H1 (cell line): ENCODE measurements around the gene PIP5K1C. TPM values are rescaled to one million over a fixed set of nuclear protein-coding genes. Genes with fewer than 3 reads are reported as not detected.

Source experiments
- CTCF ChIA-PET: fragments of 300-600 bp; sonication (Branson Sonifier 250); formaldehyde crosslinking; loops from one replicate; lab custom pipeline; 2021; ENCODE audit not compliant: partially characterized antibody; lab: Charles Lee
- POLR2A ChIA-PET: fragments of 300-600 bp; sonication (Branson Sonifier 250); formaldehyde crosslinking; loops from one replicate; lab custom pipeline; 2021; ENCODE audit warnings: inconsistent platforms; ENCODE audit not compliant: partially characterized antibody; lab: Charles Lee
- DNase-seq, 2 experiments: peaks; one replicate each; pipeline versions ENCODE4 v3.0.0 to v3.0.0-alpha.2; 2010 to 2022; ENCODE audit warnings: low spot score in 2 of 2, low read depth in 1 of 2, mixed read lengths in 1 of 2
- FAIRE-seq: peaks from 2 replicates; lab custom pipeline; 2011; peaks lifted over from hg19 to GRCh38; lab: Jason Lieb, UNC
- H2AFZ ChIP-seq: 2 replicates; pipeline ENCODE4 v1.8.1; 2012; ENCODE audit warnings: low read length, inconsistent platforms
- H2AK5ac ChIP-seq: 2 replicates; pipeline ENCODE4 v1.6.1; 2013; ENCODE audit warnings: low read depth, low read length
- H2BK120ac ChIP-seq: replicated peaks from 2 replicates; pipeline ENCODE3; 2013; ENCODE audit warnings: low read depth, low read length, inconsistent platforms
- H2BK12ac ChIP-seq: 2 replicates; pipeline ENCODE4 v1.6.1; 2013; ENCODE audit warnings: low read depth, low read length
- H2BK15ac ChIP-seq: 2 replicates; pipeline ENCODE4 v1.6.1; 2013; ENCODE audit warnings: low read length
- H2BK20ac ChIP-seq: 2 replicates; pipeline ENCODE4 v1.6.1; 2013; ENCODE audit warnings: low read length
- H2BK5ac ChIP-seq: 2 replicates; pipeline ENCODE4 v1.6.1; 2013; ENCODE audit warnings: low read depth, low read length
- H3K14ac ChIP-seq: 2 replicates; pipeline ENCODE4 v1.6.1; 2013; ENCODE audit warnings: inconsistent platforms; ENCODE audit not compliant: insufficient read length
- H3K18ac ChIP-seq: 2 replicates; pipeline ENCODE4 v1.6.1; 2013; ENCODE audit warnings: low read length; ENCODE audit errors: extremely low read depth
- H3K23ac ChIP-seq: 2 replicates; pipeline ENCODE4 v1.6.1; 2013; ENCODE audit warnings: inconsistent platforms; ENCODE audit not compliant: insufficient read length
- H3K23me2 ChIP-seq: 2 replicates; pipeline ENCODE4 v1.6.1; 2013; ENCODE audit warnings: low read depth, low read length
- H3K27ac ChIP-seq: 2 replicates; pipeline ENCODE4 v1.6.1; 2011; ENCODE audit warnings: low read depth, low read length, inconsistent platforms
- H3K27me3 ChIP-seq, 4 experiments: replicated peaks in 1 of 4; 1 replicate in 1 of 4; 2 replicates in 3 of 4; pipeline versions ENCODE4 v1.6.1 to v1.8.1; 2011 to 2013; ENCODE audit warnings: low read length in 3 of 4, mild to moderate bottlenecking in 3 of 4, inconsistent platforms in 2 of 4, mixed read lengths in 2 of 4, moderate library complexity in 1 of 4; ENCODE audit not compliant: control insufficient read depth in 3 of 4, insufficient read depth in 3 of 4; ENCODE audit errors: extremely low read depth in 1 of 4
- H3K36me3 ChIP-seq, 4 experiments: 2 replicates each; pipeline versions ENCODE4 v1.6.1 to v1.8.1; 2011 to 2013; ENCODE audit warnings: mild to moderate bottlenecking in 4 of 4, low read length in 3 of 4, moderate library complexity in 2 of 4, control low read depth in 1 of 4, inconsistent platforms in 1 of 4; ENCODE audit not compliant: insufficient read depth in 4 of 4, control insufficient read depth in 2 of 4
- H3K4ac ChIP-seq: replicated peaks from 2 replicates; pipeline ENCODE3; 2013; ENCODE audit warnings: low read length, low read depth, mixed read lengths, inconsistent platforms; ENCODE audit not compliant: insufficient read length
- H3K4me1 ChIP-seq, 4 experiments: replicated peaks in 1 of 4; 1 replicate in 1 of 4; 2 replicates in 3 of 4; pipeline versions ENCODE4 v1.6.1 to v1.8.1; 2011 to 2013; ENCODE audit warnings: low read length in 3 of 4, inconsistent platforms in 2 of 4, mixed read lengths in 1 of 4; ENCODE audit not compliant: insufficient read depth in 4 of 4, control insufficient read depth in 3 of 4
- H3K4me2 ChIP-seq, 2 experiments: 2 replicates each; pipeline versions ENCODE4 v1.6.1 to v1.8.1; 2011 to 2013; ENCODE audit warnings: low read depth in 2 of 2, low read length in 2 of 2, control low read depth in 1 of 2, inconsistent platforms in 1 of 2, mild to moderate bottlenecking in 1 of 2; ENCODE audit not compliant: insufficient read depth in 1 of 2
- H3K4me3 ChIP-seq, 4 experiments: fragments of 200-600, 300-600 bp in 1 of 4; sonication (generic), shearing (Covaris generic), sonication (Bioruptor Twin) in 1 of 4; 2 replicates each; pipeline versions ENCODE4 v1.5.1 to v1.8.1; 2011 to 2016; ENCODE audit warnings: low read length in 4 of 4, low read depth in 3 of 4, control low read depth in 2 of 4, inconsistent platforms in 2 of 4, mild to moderate bottlenecking in 2 of 4, mixed read lengths in 1 of 4, moderate library complexity in 1 of 4; ENCODE audit not compliant: insufficient read depth in 2 of 4; ENCODE audit errors: extremely low read depth in 1 of 4
- H3K56ac ChIP-seq: replicated peaks from 2 replicates; pipeline ENCODE3; 2013; ENCODE audit warnings: low read depth, mild to moderate bottlenecking, mixed read lengths, low read length, inconsistent platforms; ENCODE audit not compliant: insufficient read length
- H3K79me1 ChIP-seq: 2 replicates; pipeline ENCODE4 v1.6.1; 2013; ENCODE audit warnings: low read depth, low read length, control low read depth
- H3K79me2 ChIP-seq, 2 experiments: 2 replicates each; pipeline versions ENCODE4 v1.6.1 to v1.8.1; 2012 to 2013; ENCODE audit warnings: low read length in 2 of 2, mild to moderate bottlenecking in 2 of 2, inconsistent platforms in 1 of 2; ENCODE audit not compliant: insufficient read depth in 2 of 2, control insufficient read depth in 1 of 2
- H3K9ac ChIP-seq, 4 experiments: replicated peaks in 1 of 4; 1 replicate in 1 of 4; 2 replicates in 3 of 4; pipeline versions ENCODE4 v1.6.1 to v1.8.1; 2011 to 2013; ENCODE audit warnings: low read depth in 3 of 4, low read length in 3 of 4, control low read depth in 2 of 4, mild to moderate bottlenecking in 2 of 4, moderate library complexity in 2 of 4, inconsistent platforms in 1 of 4; ENCODE audit errors: extremely low read depth in 1 of 4
- H3K9me3 ChIP-seq, 2 experiments: 2 replicates each; pipeline versions ENCODE4 v1.6.1 to v1.8.1; 2012 to 2013; ENCODE audit warnings: mild to moderate bottlenecking in 2 of 2, moderate library complexity in 2 of 2, control low read depth in 1 of 2, inconsistent platforms in 1 of 2, low read depth in 1 of 2, low read length in 1 of 2, mixed read lengths in 1 of 2; ENCODE audit not compliant: insufficient read depth in 2 of 2
- H4K20me1 ChIP-seq, 2 experiments: replicated peaks in 1 of 2; 2 replicates each; pipeline versions ENCODE3 to v1.8.1; 2011 to 2013; ENCODE audit warnings: inconsistent platforms in 2 of 2, low read length in 2 of 2, mild to moderate bottlenecking in 1 of 2; ENCODE audit not compliant: insufficient read depth in 2 of 2, control insufficient read depth in 1 of 2
- H4K5ac ChIP-seq: 2 replicates; pipeline ENCODE4 v1.6.1; 2013; ENCODE audit warnings: low read length, low read depth, mixed read lengths, inconsistent platforms; ENCODE audit not compliant: insufficient read length
- H4K8ac ChIP-seq: 2 replicates; pipeline ENCODE4 v1.8.0; 2013; ENCODE audit warnings: mild to moderate bottlenecking, moderate library complexity, low read length, inconsistent platforms; ENCODE audit not compliant: insufficient read depth; ENCODE audit errors: extremely low read depth
- H4K91ac ChIP-seq: replicated peaks from 2 replicates; pipeline ENCODE3; 2013; ENCODE audit warnings: low read length, mixed read lengths, inconsistent platforms; ENCODE audit not compliant: insufficient read length
- BRCA1 ChIP-seq: IDR thresholded peaks from 2 replicates; pipeline ENCODE4 v1.6.1; 2012; ENCODE audit warnings: low read depth, low read length, improper control_type of control experiment
- CBX8 ChIP-seq: fragments of 300-800, 300-1000 bp; sonication (generic); IDR thresholded peaks from 2 replicates; pipeline ENCODE4 v1.7.1; 2016; ENCODE audit warnings: low read depth, low read length, borderline replicate concordance
- CTBP2 ChIP-seq: IDR thresholded peaks from 2 replicates; pipeline ENCODE4 v1.7.0; 2011; ENCODE audit warnings: borderline replicate concordance, mild to moderate bottlenecking, moderate library complexity, mixed read lengths, low read length; ENCODE audit not compliant: insufficient read depth, insufficient read length
- EGR1 ChIP-seq: IDR thresholded peaks from 2 replicates; pipeline ENCODE4 v1.6.1; 2011; ENCODE audit warnings: low read depth, low read length, borderline replicate concordance
- GTF2F1 ChIP-seq: IDR thresholded peaks from 2 replicates; pipeline ENCODE4 v1.6.1; 2012; ENCODE audit warnings: low read depth, low read length, improper control_type of control experiment, borderline replicate concordance
- KDM5A ChIP-seq: fragments of 200-600 bp; IDR thresholded peaks from 2 replicates; pipeline ENCODE4 v1.7.1; 2012; ENCODE audit warnings: mild to moderate bottlenecking, low read length, inconsistent platforms, mixed read lengths
- NANOG ChIP-seq: IDR thresholded peaks from 2 replicates; pipeline ENCODE4 v1.6.1; 2011; ENCODE audit warnings: low read length, low read depth, mild to moderate bottlenecking, inconsistent platforms; ENCODE audit not compliant: insufficient read depth, poor library complexity, severe bottlenecking
- PHF8 ChIP-seq: fragments of 200-600 bp; sonication (generic); conservative IDR thresholded peaks from 2 replicates; pipeline ENCODE4 v1.7.1; 2012; ENCODE audit warnings: low read depth, mild to moderate bottlenecking, inconsistent platforms, low read length, moderate library complexity
- POLR2AphosphoS5 ChIP-seq: IDR thresholded peaks from 2 replicates; pipeline ENCODE4 v1.6.1; 2011; ENCODE audit warnings: low read depth, low read length
- RFX5 ChIP-seq: IDR thresholded peaks from 2 replicates; pipeline ENCODE4 v1.6.1; 2011; ENCODE audit warnings: low read depth, low read length, improper control_type of control experiment, borderline replicate concordance
- SP2 ChIP-seq: IDR thresholded peaks from 2 replicates; pipeline ENCODE4 v1.6.1; 2012; ENCODE audit warnings: mild to moderate bottlenecking, low read length, inconsistent platforms
- TAF1 ChIP-seq: IDR thresholded peaks from 2 replicates; pipeline ENCODE4 v1.6.1; 2011; ENCODE audit warnings: mild to moderate bottlenecking, low read depth, low read length
- TCF12 ChIP-seq: IDR thresholded peaks from 2 replicates; pipeline ENCODE4 v1.6.1; 2011; ENCODE audit warnings: low read depth, mild to moderate bottlenecking, low read length
- WGBS, 2 experiments: shearing (Covaris generic) in 1 of 2; methylation state at CpG; one replicate each; pipeline versions ENCODE4 v1.1.6 to v1.1.7; 2013 to 2015; ENCODE audit warnings: low lambda C conversion rate in 2 of 2, mixed read lengths in 2 of 2, inconsistent platforms in 1 of 2, low coverage in 1 of 2, missing lambda C conversion rate in 1 of 2; ENCODE audit not compliant: insufficient replicate concordance in 2 of 2, insufficient coverage in 1 of 2, insufficient read length in 1 of 2; ENCODE audit errors: extremely low coverage in 1 of 2, missing lambda C conversion rate in 1 of 2; 5-methylcytosine and 5-hydroxymethylcytosine counted together
- polyA plus RNA-seq, 7 experiments: library from polyadenylated mRNA; depleted of rRNA in 3 of 7; stranded (reverse) in 5 of 7; unstranded in 2 of 7; fragments of >200 nt in 5 of 7; fragments of 200-250 nt in 2 of 7; gene quantifications; 1 replicate in 5 of 7; 2 replicates in 1 of 7; 4 replicates in 1 of 7; pipeline versions ENCODE4 v1.2.1 to v1.2.3, GENCODE V29; 2011 to 2013; ENCODE audit warnings: missing spikeins in 2 of 7, mixed read lengths in 2 of 7
- total RNA-seq: library from RNA; stranded (reverse); fragmentation: NEBNext Ultra II Directional; extraction: Animal tissue kit (Norgen Biotek cat#: 25700); gene quantifications from 2 replicates; pipeline ENCODE4 v1.2.1, GENCODE V29; 2021
- TF ChIP-seq, protein P1 (sequence below): IDR thresholded peaks from 2 replicates; pipeline ENCODE4 v1.6.1; 2012; ENCODE audit warnings: inconsistent platforms

The PIP5K1C gene
- total and polyA plus RNA-seq, 2 of the 8 experiments (the other 6 are each of a cell fraction or from before 2014, with no cell fraction given), result 10.6 to 32.9 TPM

DNA sequence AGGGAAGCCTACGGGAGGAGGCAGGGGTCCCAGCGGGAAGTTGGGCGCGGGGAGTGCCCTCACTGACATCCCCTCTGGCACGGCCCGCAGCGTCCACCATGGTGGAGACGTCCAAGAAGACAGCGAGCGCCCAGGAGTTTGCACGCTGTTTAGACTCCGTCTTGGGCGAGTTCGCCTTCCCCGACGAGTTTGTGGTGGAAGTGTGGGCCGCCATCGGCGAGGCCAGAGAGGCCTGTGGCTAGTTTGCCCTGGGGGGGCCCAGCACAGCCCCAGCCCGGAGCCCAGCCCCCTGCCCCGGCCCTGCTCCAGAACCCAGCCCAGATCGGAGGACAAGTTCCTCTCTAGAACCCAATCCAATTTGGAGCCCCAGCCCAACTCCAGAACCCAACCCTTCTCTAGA, 110.3 kb downstream of the PIP5K1C start:
- CTCF ChIA-PET, result interaction anchor here (0.5 to 3.9 kb wide), 9 partner anchors 9 to 232 kb away, joined by 3 to 29 read pairs (median 3); partner anchors contain the start of gene TJP3
- H3K4ac ChIP-seq, result no peak overlapping the region
- H2BK5ac ChIP-seq, result no peak overlapping the region
- no peak overlapping the region for H3K4me2 ChIP-seq
- no peak overlapping the region for H4K8ac ChIP-seq
- 80% methylated on average over 14 of the region's 22 CpGs; no CpG with 5 or more reads in 1 of the 2 experiments for WGBS, 2 experiments
- H2BK120ac ChIP-seq, result no peak overlapping the region
- H2AK5ac ChIP-seq, result no peak overlapping the region
- POLR2A ChIA-PET, result interaction anchor here (1.1 kb wide), 1 partner anchor 11 kb away, joined by 3 read pairs; no protein-coding TSS in a partner anchor
- DNase-seq (no peak), FAIRE-seq (no peak)
- H3K4me1 ChIP-seq, result peaks cover 0 to 4% (median 0%) of the 10 kb centered on the region in 4 experiments; a peak in 3 of 7 replicates
- H3K23ac ChIP-seq, result no peak overlapping the region
- no peak overlapping the region for H3K27ac ChIP-seq
- H4K5ac ChIP-seq, result no peak overlapping the region
- peaks cover 5% of the 10 kb centered on the region; the same call in 1 of the 2 replicates for H3K23me2 ChIP-seq
- no peak overlapping the region for H3K14ac ChIP-seq
- H3K9me3 ChIP-seq, result peaks cover 4 to 9% of the 10 kb centered on the region in 2 experiments; a peak in 3 of 4 replicates
- no peak overlapping the region for H3K4me3 ChIP-seq
- no peak overlapping the region for H2BK20ac ChIP-seq
- no peak overlapping the region for H2BK15ac ChIP-seq
- no peaks in the 10 kb centered on the region; the same call in 1 of the 2 replicates for H3K79me1 ChIP-seq
- H4K20me1 ChIP-seq, result peaks cover 0 to 2% of the 10 kb centered on the region in 2 experiments
- peaks cover 10 to 21% (median 15%) of the 10 kb centered on the region in 4 experiments; a peak in 6 of 7 replicates for H3K27me3 ChIP-seq
- H3K56ac ChIP-seq, result no peak overlapping the region
- H3K79me2 ChIP-seq, result no peaks in the 10 kb centered on the region
- H2AFZ ChIP-seq, result no peak overlapping the region
- no peak overlapping the region for H3K18ac ChIP-seq
- H3K36me3 ChIP-seq, result no peaks in the 10 kb centered on the region
- H4K91ac ChIP-seq, result no peak overlapping the region
- no peak overlapping the region for H2BK12ac ChIP-seq
- H3K9ac ChIP-seq, result no peak overlapping the region
- TF ChIP-seq CBX8, result no peak
- TF ChIP-seq POLR2AphosphoS5, result no peak
- no peak for TF ChIP-seq KDM5A
- no peak for TF ChIP-seq CTBP2
- TF ChIP-seq NANOG, result no peak
- TF ChIP-seq BRCA1, result no peak
- TF ChIP-seq PHF8, result no peak
- TF ChIP-seq RFX5, result no peak
- TF ChIP-seq TAF1, result no peak
- TF ChIP-seq GTF2F1, result no peak
- TF ChIP-seq, protein P1, sequence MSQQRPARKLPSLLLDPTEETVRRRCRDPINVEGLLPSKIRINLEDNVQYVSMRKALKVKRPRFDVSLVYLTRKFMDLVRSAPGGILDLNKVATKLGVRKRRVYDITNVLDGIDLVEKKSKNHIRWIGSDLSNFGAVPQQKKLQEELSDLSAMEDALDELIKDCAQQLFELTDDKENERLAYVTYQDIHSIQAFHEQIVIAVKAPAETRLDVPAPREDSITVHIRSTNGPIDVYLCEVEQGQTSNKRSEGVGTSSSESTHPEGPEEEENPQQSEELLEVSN, result no peak
- no peak for TF ChIP-seq SP2
- no peak for TF ChIP-seq EGR1
- no peak for TF ChIP-seq TCF12
